GM18526 (cell line): ENCODE measurements around the gene NKAPL.

ENCODE experiments used
- POLR2A ChIP-seq: IDR thresholded peaks from 3 replicates; pipeline ENCODE4 v1.6.1; 2011; ENCODE audit not compliant: insufficient read length; ENCODE audit errors: extremely low read depth

The NKAPL gene

DNA sequence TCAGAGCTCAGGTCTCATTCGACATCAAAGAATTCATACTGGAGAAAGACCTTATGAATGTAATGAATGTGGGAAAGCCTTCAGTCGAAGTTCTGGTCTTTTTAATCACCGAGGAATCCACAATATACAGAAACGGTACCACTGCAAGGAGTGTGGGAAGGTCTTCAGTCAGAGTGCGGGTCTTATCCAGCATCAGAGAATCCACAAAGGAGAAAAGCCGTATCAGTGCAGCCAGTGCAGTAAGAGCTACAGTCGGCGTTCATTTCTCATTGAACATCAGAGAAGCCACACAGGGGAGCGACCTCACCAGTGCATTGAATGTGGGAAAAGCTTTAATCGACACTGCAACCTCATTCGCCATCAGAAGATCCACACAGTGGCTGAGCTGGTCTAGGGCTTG is 26.3 kb upstream of the NKAPL start:
- no peak for TF ChIP-seq POLR2A

DNA sequence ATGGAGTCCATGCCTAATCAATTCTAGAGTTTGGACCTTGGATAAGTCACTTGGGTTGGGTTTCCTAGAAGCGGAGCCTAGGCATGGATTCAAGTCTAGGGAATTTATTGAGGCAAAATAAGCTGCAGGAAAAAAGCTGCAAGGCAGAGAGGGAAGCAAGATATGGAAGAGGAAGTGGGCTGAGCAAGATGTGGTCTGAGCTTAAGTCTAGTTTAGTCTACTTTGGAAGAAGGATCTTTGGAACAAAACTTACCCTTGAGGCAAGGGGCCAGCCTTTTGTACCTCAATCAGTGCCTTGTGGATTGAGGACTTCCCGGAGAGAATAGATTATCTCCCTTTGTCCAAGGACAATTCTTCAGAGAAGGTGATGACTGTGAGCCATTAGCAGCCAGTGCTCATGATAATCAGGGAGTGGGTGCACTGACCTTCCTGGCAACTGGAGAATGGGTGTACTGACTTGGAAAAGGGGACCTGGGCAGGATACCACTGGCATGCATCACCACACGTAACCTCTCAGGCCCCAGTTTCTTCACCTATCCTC is 23.1 kb upstream of the NKAPL start:
- no peak for TF ChIP-seq POLR2A

- TF ChIP-seq POLR2A: no peak
These were observed 19.5 kb upstream of the NKAPL start for GRCh38 chr6:28239636-28240035.

DNA sequence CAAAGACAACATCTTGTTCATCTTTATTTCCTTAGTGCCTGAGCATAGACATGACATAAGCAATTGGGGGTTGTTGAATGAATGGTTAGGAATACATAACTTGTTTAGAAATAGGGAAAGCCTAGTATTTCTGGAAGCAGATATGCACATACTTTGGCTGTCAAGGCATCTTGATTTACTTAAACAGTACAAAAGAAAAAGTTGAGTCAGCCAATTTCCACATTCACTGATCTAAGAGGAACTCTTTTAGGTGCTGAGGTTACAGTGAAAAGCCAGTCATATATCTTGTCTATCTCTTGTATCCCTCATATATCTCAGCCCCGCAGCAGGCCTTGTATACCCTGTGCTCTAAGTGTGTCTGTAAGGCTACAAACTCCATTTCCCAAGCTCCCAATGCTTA is 18.6 kb upstream of the NKAPL start:
- TF ChIP-seq POLR2A: no peak

DNA sequence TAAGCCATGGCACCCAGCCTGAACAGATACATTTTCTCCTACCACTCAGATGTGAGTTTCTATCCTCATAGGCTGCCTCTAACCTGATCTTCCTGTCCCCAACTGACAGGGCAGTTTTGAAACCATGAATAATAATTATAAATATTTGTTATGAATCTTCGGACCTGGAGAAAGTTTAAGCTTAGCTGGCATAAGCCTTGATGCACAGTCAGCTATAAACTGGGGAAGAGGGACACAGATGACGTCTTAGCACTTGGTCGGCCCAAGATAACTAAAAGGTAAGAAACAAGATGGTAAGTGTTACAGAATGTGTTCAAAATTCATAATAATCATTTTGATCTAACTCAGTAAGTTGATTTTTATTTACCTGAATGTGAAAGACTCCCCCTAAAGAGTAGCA is 15.2 kb upstream of the NKAPL start:
- no peak for TF ChIP-seq POLR2A

GRCh38 chr6:28245206-28245941 is 13.7 kb upstream of the NKAPL start:
- TF ChIP-seq POLR2A: no peak

DNA sequence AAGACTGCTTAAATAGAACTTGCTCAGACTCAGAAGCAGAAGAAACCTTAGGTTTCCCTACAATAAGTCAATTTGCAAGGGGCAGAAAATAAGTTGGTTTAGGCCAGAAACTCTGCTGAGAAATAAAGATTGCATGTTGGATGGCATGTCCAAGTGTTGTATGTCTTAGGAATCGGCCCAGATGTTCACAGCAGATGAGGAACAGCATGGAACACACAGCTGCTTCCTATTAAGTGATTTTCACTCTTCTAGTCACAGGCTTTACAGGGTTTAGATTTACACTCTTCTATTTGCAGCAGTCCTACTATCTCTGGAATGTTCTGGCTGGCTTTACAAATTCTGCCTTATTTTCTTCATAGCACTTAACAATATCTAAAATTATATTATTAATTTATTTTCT is 10.2 kb upstream of the NKAPL start:
- no peak for TF ChIP-seq POLR2A

DNA sequence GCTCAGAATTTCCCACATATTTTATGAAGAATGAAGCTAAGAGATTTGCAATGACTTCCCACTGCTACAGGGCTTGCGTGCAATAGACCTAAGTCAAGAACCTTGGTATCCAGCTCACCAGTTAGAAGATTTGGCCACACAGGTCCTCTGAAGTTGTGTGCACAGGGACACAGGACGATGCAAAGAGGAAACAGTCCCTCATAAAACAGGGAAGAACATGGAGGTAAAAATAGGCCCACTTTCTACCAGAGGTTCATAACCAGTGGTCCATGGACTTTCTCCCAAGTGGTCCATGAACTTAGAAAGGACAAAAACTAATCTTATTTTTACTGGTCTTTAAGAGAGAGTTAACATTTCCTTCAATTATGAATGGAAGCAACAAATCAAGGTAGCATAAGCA is 8.3 kb upstream of the NKAPL start:
- TF ChIP-seq POLR2A: no peak

GRCh38 chr6:28251661-28252008 is 7.5 kb upstream of the NKAPL start:
- no peak for TF ChIP-seq POLR2A

DNA sequence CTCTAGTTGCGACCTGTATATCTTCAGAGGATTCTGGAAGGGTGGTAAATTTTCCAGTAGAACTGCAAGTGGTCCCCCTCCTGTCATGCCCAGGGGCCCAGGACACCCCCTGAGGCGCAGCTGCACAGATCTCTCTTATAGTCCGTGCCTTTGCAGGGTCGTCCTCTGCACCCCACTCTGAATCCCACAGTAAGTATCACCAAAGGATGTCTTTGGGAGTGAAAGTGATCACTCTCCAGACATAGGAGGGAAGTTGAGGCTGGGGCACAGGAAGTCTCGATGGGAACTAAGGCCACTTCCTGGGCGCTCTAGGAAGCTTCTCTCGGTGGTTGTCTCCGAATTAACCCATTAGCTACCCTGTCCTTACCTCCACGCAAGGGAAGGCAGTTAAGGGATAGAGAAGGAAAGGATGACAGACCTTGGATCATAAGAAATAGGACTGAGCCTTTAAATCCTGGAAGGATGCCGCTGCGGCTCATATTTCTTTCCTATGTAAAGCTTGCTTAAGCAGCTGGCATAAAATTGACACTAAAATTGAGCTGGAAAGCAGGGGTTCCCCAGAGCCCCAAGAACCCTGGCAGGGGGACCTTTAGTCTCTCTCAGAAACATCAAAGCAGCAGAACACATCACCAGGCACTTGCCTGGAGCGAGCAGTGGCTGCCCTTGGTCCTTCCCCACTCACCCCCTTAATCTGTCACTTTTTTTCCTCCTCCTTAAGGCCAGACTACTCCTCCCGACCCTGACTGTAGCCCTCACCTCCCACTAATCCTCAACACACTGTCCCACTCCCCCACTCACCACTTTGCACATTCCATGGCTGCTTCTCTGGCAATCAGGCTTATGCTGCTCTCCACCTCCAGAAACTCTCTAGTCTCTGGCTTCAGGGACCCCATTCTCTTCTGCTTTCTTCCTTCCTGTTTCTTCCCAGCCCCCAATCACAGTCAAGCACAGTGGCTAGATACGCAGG is 6.8 kb upstream of the NKAPL start, which contains the start of gene ZKSCAN4:
ZKSCAN4 (minus strand) TSS at position 261 of the 967 bp plus-strand sequence. CDS start 289 bp downstream, outside the sequence.
- peak; percentile 30 for TF ChIP-seq POLR2A

- no peak for TF ChIP-seq POLR2A
These were observed 5.0 kb upstream of the NKAPL start for GRCh38 chr6:28254121-28254519.

DNA sequence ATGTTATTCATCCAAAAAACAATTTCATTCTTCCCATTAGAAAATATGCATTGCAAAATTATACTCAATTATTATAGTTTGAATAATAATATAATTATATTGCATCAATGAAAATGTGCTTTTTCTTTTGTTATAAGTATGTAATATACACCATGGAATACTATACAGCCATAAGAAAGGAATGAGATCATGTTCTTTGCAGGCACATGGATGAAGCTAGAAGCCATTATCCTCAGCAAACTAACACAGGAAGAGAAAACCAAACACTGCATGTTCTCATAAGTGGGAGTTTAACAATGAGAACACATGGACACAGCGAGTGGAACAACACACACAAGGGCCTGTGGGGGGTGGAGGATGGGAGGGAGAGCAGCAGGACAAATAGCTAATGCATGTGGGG is 2.1 kb upstream of the NKAPL start:
- TF ChIP-seq POLR2A: no peak

GRCh38 chr6:28263922-28264321 is 4.8 kb downstream of the NKAPL start:
- no peak for TF ChIP-seq POLR2A

DNA sequence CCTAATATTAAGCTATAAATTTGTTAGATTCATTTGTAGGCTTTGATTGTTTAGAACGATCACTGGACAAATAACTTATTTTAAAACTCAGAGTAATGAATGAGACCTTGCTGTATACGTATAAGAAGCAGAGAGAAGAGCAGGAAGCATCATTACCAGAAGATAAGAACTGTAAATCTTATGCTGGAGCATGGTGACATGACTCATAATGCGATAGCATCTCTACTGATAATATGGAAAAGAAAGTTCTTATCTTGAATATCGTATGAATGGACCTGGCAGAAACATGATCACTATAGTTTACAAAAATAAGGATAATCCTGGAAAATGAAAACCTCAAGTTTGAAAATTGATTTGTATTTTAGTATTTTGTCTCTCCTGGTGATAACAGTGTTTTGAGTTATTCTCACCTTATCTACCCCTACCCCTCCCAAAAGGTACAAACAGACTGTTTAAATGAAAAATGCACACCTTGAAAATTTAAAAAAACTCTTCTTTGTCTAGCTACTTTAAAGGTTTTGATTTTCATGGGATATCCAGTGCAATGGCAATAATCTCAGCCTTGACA is 5.8 kb downstream of the NKAPL start:
- TF ChIP-seq POLR2A: no peak

DNA sequence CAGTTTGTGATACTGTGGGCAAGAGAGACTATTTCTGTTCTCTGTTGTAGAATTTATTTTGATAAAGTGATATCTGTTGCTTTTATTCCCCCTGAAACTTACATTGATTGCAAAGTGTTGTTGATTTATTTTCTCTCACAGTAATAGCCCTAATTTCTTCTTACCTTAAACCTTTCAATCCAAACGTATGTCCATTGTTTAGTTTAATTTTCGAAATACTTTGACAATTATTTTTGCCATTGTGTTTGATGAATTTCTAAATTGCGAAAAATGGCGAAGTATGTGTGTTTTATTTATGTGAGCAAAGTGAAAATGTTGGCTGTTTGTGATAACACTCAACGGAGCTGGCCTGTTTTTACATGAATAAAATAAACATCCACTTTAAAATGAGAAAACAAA is 7.5 kb downstream of the NKAPL start:
- no peak for TF ChIP-seq POLR2A
